Measurements from ENCODE around the gene SPEM2.

SPEM2 gene

DNA sequence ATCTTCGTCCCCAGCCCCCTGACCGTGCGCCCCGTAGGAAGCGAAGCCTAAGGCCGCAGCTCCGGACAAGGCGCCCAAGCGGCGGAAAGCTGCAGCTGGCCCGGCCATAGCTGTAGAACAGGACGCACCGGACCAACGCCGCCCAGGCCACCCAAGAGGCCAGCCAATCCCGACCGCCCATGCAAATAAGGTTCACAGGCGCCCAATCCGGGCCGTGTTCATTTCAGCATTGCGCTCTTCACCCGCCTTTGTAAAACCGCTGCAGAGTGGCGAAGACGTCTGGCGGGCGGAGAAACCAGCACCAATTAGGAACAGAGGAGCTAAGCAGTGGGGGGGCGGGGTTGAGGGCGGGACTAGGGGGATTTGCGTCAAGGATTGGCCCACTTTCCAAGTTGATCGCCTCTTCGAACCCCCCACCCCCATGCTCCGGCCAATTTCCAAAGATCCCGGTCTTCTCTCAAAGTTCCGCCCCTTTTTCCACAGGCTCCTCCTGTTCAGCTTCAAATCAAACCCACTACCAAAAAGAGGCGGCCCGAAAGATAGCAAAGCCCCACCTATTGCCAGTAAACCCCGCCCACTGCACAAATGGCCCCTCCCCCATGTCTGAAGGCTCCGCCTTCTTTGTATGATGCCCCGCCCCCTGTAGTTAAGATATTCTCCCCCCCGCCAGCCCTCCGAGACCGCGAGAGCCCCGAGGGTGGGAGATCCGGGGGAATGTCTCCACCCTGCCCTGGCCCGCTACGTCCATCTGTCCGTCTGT, 21.3 kb upstream of the SPEM2 start, which contains the start of gene TMEM256:
Gene TMEM256, minus strand, starts transcription at position 121 of the 760 bp plus-strand sequence. Its CDS starts 13 bp downstream, at position 108.
- peak; percentile 98 for DNase-seq (ENCODE audit: low spot score)

DNA sequence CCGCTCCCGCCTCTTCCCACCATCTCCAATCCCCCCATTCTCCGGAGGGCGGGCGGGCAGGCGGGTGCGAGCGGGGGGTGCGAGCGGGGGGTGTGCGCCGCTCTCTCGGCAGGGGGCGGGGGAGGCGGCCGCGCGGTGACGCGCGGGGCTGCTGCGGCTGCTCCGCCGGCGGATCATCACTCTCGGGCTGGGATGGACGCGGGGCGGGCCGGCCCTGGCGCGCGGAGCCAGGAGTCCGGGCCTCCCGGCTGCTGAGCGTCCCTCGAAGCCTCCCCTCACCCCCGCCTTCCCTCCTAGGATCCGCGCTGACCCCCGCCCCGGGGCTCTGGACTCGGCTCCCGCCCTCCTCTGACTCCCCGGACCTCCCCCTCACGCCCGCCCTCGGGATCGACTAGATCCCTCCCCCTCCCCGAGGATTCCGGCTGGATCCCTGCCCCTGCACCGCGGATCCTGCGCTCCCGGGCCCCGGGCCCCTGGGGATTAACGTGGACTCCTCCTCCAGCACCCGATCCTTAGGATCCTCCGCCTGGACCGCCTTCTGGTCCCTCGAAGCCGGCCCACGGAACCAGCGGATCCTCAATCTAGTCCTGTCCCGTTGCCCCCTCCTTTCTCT, 20.6 kb upstream of the SPEM2 start:
- DNase-seq (ENCODE audit: low spot score): peak; percentile 91

DNA sequence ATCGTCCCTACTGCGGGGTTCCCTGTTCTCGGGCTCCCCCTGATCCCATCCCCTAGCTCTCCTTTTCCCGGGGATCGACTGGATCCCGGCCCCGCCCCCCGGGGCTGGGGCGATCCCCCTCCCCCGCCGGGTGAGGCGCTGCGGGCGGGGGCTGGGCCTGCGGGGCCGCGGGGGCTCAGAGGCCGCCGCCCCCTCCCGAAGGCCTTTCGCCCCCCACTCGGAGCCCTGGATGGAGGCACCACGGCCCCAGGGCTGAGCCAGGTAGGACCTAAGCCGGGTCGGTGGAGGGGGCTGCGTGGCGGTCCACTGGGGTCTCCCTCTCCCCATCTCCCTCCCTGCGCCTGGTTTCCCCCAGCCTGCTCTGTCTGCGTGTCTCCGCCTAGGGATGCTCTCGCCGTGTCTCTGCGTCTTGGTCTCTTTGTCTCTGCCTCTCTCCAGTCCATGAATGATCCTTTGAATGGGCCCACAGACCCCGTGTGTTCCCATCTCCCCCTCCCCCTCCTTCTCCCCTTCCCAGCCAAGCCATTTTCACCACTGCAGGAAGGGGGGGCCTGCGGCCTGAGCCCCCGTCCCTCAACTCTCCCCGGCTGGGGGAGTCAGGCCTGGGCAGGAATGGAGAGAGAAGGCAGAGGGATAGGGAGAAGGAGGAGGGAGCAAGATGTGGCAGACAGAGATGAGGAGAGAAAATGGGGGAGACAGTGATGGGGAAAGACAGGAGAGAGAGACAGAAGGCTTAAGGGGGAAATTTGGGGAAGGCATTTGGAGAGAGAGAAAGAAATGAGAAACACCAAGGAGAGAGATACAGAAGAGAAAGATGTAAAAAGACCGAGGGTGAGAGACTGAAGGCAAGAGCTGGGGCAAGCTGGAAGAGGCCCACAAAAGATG, 19.8 kb upstream of the SPEM2 start:
- DNase-seq (ENCODE audit: low spot score): peak; percentile 61

DNA sequence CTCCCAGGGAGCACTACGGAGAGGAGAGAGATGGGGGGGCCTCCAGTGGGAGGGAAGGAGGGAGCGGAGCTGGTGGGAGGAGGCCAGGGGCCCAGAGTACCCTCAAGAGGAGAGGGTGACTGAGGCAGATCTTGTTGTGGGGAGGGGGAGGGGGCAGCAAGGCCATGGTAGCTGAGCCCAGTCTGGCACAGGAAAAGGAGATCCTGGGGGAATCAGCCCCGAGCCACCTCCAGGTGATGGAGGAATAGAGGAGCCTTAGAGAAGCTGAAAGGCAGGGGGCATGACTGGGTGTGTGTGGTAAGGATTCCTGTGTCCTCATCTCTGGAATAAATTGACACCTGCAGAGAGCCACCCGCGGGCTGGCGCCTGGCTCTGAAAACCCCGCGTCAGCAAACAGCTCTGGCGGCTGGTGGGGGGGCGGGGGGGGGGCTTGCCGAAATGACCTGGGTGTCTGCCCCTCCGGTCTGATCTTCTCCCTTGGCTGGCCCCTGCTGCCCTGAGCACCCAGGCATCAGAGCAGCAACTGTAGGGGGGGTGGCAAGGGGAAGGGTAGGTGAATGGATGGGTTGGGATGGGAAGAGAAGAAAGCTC, 19.1 kb upstream of the SPEM2 start:
- DNase-seq (ENCODE audit: low spot score): no peak

DNA sequence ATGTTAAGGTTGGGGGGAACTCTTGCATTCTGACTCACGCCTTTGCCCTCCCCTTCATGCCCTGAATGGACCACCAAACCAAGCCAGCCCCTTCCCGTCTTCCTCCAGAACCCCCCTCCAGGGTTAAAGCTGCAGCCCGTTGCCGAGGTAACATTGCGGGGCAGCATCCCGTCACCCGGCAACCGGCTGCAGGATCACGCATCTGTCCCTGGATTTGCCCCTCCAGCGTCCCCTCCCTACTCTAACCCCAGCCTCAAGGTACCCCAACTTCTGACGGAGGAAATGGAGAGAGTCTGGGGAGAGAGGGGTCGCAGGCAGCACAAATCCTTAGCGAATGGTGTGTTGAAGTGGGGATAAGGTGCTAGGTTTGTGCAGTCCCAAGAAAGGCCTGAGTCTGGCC, 18.3 kb upstream of the SPEM2 start:
- no peak for DNase-seq (ENCODE audit: low spot score)

DNA sequence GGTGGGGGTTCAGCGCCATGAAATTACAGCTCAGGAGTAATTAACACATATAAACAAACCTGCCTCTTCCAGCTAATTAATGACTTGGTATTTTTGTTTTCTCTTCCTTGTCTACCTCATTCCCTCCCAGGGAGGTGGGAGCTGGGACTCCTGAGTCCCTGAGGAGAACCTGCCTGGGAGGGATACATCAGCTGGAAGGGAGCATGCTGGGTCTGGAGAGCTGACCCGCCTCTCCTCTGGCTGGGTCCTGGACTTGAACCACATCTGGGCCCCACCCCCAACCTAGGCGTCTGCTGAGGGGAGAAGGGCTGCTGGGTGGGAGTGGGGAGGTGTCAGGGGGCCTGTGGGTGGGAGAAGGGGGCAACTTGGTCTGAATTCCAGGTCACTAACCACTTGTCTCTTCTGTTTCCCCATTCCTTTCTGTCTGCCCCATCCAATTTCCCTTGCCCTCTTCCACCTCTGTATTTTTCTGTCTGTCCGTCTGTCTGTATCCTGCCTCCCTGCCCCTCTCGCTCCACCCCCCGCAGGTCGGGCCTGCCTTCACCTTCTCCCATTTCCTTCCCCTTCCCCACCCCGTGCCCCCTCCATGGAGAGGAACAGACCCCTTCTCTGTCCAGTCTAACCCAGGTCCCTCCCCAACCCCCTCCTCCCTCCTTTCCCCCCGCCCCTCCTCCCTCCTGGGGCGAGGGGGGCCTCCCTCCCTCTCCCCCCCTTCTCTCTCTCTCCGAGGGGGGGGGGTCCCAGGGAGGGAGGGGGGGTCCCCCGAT, 17.7 kb upstream of the SPEM2 start, which contains the start of gene NLGN2:
Gene NLGN2, plus strand, starts transcription at position 361 of the 767 bp plus-strand sequence. CDS start 411 bp downstream, outside the sequence.
- no peak for DNase-seq (ENCODE audit: low spot score)

DNA sequence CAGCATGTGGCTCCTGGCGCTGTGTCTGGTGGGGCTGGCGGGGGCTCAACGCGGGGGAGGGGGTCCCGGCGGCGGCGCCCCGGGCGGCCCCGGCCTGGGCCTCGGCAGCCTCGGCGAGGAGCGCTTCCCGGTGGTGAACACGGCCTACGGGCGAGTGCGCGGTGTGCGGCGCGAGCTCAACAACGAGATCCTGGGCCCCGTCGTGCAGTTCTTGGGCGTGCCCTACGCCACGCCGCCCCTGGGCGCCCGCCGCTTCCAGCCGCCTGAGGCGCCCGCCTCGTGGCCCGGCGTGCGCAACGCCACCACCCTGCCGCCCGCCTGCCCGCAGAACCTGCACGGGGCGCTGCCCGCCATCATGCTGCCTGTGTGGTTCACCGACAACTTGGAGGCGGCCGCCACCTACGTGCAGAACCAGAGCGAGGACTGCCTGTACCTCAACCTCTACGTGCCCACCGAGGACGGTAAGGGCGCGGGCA, 17.1 kb upstream of the SPEM2 start:
- no peak for DNase-seq (ENCODE audit: low spot score)

DNA sequence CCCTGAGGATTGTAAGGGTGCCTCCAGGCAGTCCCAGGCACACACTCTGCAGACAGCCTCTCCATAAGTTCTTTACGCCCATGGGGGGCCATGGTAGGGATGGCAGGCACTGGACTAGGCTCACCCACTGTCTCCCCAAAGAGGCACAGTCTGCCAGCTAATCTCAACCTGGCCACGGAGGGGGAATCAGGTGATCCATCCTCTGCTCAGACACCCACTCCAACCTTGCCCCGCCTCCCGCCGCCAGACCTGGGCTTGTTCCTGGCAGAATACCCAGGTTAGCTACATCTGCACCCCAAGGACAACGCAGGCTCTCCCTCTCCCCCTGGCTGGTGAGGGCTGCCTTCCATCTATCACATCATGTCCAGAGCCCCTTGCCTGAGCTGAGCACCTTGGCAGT, 16.6 kb upstream of the SPEM2 start:
- DNase-seq (ENCODE audit: low spot score): no peak

DNA sequence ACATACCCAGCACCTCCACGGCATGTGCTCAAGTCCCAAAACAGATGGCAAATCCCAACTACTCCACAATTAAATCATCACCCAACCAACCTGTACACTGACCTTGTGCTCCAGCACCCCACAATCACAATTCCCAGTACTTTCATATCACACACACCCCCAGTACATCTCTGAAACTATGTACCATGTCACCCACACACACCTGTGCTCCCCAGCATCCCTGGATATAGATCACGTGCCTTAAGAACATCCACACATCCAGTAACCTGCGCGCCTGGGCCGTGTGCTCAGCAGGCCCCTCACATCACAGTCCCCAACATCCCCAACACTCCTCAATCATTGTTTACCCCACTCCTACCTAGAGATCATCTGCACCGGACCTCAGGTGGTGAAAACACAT, 15.7 kb upstream of the SPEM2 start:
- no peak for DNase-seq (ENCODE audit: low spot score)

DNA sequence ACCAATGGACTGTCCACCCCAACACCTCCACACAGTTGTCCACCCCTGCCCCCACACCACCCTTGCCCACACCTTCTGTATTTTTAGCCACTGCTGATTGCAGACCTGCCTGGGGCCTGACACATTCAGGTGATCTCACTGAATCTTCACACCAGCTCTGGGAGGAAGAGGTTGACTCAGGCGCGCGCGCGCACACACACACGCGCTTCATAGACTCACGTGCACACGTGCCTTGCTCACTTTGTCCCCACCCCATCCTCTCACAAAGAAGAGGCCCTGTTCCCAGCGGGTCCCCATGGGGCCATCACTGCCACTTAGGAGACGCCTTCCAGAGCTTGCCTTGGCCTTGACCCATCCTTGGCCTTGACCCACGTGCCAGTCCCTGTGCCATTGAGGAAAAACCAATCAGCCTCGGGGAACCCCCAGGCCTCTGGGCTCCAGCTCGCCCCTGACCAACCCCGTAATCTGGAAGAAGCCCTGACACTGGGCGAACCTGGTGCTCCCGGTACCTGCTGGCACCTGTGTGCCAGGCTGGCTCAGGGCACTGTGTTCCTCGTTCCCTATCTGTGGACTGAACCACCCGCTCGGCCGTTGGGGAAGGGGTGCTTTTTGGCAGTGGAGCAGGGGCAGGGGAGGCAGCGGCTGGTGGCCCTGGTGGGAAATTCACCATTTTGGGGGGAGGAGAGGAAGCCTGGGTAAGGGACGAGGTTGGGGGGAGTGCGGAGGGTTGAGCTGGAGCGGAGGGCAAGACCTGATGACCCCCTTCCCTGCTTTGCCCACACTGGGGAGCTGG, 14.6 kb upstream of the SPEM2 start:
- no peak for DNase-seq (ENCODE audit: low spot score)

DNA sequence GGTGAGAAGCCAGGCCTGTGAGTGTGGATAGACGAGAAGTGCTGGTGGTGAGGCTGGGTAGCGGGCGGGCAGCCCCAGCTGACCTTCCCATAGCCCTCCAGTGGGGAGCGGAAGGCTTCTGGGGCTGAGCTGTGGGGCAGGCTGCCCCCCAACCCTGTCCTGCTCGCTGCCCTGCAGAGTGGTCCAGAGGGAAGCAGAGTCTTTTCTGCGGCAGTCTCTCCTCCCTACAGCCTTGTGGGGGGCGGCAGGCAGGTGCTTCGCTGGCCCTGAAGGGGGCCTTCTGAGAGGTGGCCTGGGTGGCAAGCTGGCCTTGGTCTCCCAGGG, 14.0 kb upstream of the SPEM2 start:
- no peak for DNase-seq (ENCODE audit: low spot score)

DNA sequence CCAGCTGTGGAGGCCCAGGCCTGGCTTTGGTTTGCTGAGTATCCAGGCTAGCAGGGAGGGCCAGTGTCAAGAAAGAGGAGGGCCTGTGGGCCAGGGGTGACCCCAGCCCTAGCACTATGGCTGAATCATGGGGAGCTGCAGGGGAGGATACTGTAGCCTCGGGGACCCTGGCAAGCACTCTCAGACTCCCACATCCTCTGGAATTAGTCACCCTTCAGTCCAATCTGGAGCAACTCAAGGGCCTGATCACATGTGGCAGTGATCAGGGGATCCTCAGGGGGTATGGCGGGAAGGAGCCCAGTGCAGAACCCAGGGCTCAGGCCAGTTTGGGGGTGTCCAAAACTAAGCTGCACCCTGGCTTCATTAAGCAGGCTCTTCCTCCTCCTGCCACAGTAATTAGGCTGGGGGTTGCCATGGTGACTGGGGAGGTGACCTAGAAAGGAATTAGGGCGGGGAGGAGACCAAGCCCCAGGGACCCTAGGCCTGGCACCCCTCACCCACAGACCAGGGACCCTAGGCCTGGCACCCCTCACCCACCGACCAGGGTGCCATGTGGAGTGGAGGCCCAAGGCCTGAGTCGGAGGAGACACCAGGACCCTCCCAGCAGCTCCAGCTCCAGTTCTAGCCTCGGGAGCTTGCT, 11.9 kb upstream of the SPEM2 start:
- peak; percentile 67 for DNase-seq (ENCODE audit: low spot score)

DNA sequence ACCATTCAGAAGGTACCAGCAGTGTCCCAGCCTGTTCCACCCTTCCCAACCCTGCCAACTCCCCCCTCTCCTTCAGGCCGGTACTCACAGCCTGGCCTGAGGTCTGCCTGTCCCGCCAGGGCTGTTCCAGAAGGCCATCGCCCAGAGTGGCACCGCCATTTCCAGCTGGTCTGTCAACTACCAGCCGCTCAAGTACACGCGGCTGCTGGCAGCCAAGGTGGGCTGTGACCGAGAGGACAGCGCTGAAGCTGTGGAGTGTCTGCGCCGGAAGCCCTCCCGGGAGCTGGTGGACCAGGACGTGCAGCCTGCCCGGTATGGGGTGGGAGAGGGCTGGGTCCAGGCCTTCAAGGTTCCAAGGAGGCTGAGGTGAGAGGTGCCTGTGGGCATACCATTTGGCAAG, 10.6 kb upstream of the SPEM2 start:
- no peak for DNase-seq (ENCODE audit: low spot score)

DNA sequence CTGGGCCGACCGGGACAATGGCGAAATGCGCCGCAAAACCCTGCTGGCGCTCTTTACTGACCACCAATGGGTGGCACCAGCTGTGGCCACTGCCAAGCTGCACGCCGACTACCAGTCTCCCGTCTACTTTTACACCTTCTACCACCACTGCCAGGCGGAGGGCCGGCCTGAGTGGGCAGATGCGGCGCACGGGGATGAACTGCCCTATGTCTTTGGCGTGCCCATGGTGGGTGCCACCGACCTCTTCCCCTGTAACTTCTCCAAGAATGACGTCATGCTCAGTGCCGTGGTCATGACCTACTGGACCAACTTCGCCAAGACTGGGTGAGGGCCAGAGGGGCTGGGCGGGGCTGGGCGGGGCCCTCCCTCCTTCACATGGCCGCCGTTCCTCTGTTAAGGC, 9.6 kb upstream of the SPEM2 start:
- DNase-seq (ENCODE audit: low spot score): no peak

DNA sequence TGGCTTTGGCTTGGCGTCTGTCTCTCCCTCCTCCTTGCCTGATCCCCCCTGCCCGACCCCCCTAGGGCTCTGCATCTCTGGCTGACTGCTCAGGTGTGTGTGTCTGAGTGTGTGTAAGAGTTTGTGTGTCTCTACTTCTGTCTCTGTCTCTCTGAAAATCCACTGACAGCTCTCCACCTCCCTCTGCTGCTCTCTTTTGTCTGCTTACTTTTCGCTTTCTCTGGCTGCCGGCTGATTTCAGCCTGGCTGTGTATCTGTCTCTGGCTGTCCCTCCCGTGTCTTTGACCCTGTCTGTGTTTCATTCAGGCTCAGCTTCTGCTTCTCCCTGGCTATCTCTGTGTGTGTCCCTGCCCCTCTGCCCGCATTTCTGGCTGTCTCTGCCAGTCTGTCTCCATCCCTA, 9.1 kb upstream of the SPEM2 start:
- DNase-seq (ENCODE audit: low spot score): no peak

DNA sequence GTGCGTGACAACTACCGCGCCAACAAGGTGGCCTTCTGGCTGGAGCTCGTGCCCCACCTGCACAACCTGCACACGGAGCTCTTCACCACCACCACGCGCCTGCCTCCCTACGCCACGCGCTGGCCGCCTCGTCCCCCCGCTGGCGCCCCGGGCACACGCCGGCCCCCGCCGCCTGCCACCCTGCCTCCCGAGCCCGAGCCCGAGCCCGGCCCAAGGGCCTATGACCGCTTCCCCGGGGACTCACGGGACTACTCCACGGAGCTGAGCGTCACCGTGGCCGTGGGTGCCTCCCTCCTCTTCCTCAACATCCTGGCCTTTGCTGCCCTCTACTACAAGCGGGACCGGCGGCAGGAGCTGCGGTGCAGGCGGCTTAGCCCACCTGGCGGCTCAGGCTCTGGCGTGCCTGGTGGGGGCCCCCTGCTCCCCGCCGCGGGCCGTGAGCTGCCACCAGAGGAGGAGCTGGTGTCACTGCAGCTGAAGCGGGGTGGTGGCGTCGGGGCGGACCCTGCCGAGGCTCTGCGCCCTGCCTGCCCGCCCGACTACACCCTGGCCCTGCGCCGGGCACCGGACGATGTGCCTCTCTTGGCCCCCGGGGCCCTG, 8.3 kb upstream of the SPEM2 start:
- DNase-seq (ENCODE audit: low spot score): no peak

DNA sequence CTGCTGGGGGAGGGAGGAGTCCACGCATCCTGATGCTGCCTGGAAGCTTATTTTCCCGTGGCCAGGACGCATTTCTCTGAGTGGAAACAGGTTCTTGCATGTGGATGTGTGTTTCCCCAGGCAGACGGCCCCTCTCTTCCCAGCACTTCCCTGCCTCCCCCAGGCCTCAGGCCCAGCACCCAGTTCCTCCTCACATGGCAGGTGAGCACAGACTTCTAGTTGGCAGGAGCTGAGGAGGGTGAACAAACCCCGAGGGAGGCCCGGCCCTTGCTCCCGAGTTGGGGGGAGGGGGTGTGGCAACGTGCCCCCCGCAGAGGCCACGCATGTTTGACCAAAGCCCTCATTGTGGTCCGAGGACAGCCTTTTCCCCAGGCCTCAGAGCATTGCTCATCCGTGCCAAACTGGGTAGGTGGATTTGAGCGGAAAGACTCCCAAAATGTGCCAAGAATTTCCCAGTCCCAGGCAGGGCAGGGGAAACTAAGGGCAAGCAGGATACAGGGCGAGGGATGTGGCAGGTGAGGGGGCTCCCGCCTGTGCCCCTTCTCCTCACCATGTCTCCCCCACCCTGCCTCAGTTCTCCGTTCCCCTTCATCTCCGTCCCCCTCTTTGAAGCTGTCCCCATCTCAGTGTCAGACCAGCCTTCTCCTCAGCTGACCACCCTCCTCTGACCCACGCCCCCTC, 6.8 kb upstream of the SPEM2 start:
- no peak for DNase-seq (ENCODE audit: low spot score)

DNA sequence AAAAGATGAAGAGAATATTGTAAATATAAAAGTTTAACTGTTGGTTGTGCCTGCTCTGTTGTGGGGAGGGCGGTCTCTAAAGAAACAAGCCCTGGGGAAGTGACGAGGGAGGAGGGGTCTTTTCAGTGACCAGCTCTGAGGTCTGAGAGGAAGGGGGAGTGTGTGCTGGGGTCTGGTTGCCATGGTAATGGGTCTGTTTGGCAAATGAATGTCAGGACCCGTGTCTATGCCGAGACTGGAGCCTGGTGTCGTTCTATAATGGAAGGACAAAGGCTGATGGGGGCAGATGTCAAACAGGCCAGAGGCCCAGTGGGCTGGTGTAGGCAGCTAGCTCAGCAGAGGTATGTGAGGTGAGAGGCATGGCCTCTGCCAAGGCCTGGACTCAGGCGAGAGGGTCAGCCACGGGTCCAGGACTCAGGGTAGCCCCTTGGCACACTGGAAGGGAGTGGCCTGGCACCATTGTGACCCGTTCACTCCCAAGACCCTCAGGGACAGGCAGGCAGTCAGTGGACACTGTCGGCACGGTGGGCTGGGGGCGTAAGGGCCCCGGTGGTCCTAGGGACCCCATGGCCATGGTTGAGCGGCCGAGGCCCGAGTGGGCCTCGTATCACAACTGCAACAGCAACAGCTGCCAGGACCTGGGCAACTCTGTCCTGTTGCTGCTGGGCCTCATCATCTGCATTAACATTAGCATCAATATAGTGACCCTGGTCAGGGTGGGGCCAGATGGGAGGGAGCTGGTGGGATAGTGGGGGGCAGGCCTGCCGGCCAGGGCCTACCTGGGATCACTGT, 5.4 kb upstream of the SPEM2 start, which contains the start of gene SPEM1:
Gene SPEM1, plus strand, starts transcription at position 506 of the 792 bp plus-strand sequence. Its CDS starts 61 bp downstream, at position 567.
- DNase-seq (ENCODE audit: low spot score): no peak

All from GM03348 (cell line).